Measurements from ENCODE around the gene PSMC5. TPM values are rescaled to one million over a fixed set of nuclear protein-coding genes. Genes with fewer than 3 reads are reported as not detected.
A peak's percentile ranks its signal among the peaks of the same experiment; 100 is the strongest.

The PSMC5 gene
- total and polyA plus RNA-seq, 2 donors (not counting 3 experiments of a cell fraction or from before 2014, with no cell fraction given) = 179 to 236 TPM

GRCh38 chr17:63842173-63842539 is 14.9 kb downstream of the PSMC5 start:
- Histone ChIP-seq H3K27ac (ENCODE audit: insufficient read depth, low read depth, low read length) (peak overlapping the region; percentile 38), H3K4me3 (replicated peaks in 1 of 3; ENCODE audit: insufficient read depth in 1 of 3, low read depth in 1 of 3, low read length in 3 of 3) (peak overlapping the region; percentile 56 to 86 (median 77)), H3K9me3 (replicated peaks; ENCODE audit: control insufficient read depth, insufficient read depth, low read length) (no peaks in the 10 kb centered on the region), H3K4me1 (ENCODE audit: control insufficient read depth, extremely low read depth, insufficient read depth, low read length) (peaks cover 24% of the 10 kb centered on the region), H3K36me3 (ENCODE audit: control insufficient read depth in 2 of 2, extremely low read depth in 1 of 2, insufficient read depth in 2 of 2, low read length in 2 of 2) (no peaks in the 10 kb centered on the region), H3K79me2 (ENCODE audit: control insufficient read depth, insufficient read depth, low read length) (peaks cover 43% of the 10 kb centered on the region), H4K20me1 (replicated peaks; ENCODE audit: control insufficient read depth, extremely low read depth, insufficient read depth, low read length) (no peaks in the 10 kb centered on the region), H3K9me1 (replicated peaks; ENCODE audit: control insufficient read depth, extremely low read depth, insufficient read depth, low read length) (no peaks in the 10 kb centered on the region), H3K9ac (replicated peaks; ENCODE audit: extremely low read depth, insufficient read depth, low read length) (peak overlapping the region; percentile 75), H3K4me2 (ENCODE audit: insufficient read depth, low read length) (peak overlapping the region; percentile 84), H2AFZ (ENCODE audit: low read depth, low read length) (peak overlapping the region; percentile 70), H3K27me3 (ENCODE audit: control insufficient read depth in 2 of 2, insufficient read depth in 2 of 2, low read length in 2 of 2) (no peaks in the 10 kb centered on the region)
- DNase-seq (ENCODE audit: low read depth, low spot score) (peak; percentile 44), FAIRE-seq (no peak)
- dilution Hi-C loops (cut with MboI; ENCODE audit: extremely low pct_ligation_motif_present, low sequenced_read_pairs) (no loop called here), intact Hi-C loops (cut with micrococcal nuclease) (no loop called here)
- TF ChIP-seq JUN (IDR thresholded peaks at IDR 0.05; ENCODE audit: borderline replicate concordance, insufficient read depth, insufficient read length, low read depth) (no peak), MAX (IDR thresholded peaks at IDR 0.05; ENCODE audit: insufficient read depth, insufficient read length) (no peak), FOS (IDR thresholded peaks at IDR 0.05; ENCODE audit: borderline replicate concordance, insufficient read depth, low read length) (no peak), GATA2 (IDR thresholded peaks at IDR 0.05; ENCODE audit: insufficient read depth, insufficient read length, low read depth, low read length) (no peak), EZH2 (IDR thresholded peaks at IDR 0.05; ENCODE audit: borderline replicate concordance, low read depth, low read length, severe bottlenecking) (no peak), POLR2A (IDR thresholded peaks at IDR 0.05; ENCODE audit: low read depth, low read length) (no peak), MYC (IDR thresholded peaks at IDR 0.05; ENCODE audit: low read depth, low read length) (no peak)
- POLR2A ChIA-PET = no interaction called here
- CTCF ChIA-PET = interaction anchor here (0.6 to 1.1 kb wide), 5 partner anchors 9 to 24 kb away, joined by 3 to 4 read pairs (median 3); no protein-coding TSS in a partner anchor
- no TSS peak for BruUV-seq (replicated peaks)
